GM18909 (cell line): ENCODE results near the gene SEMA5A.

Source experiments
- ATAC-seq: cut with Tn5 transposase; IDR thresholded peaks from one replicate; pipeline ENCODE4 v1.9.1; 2021; ENCODE audit warnings: mild to moderate bottlenecking; ENCODE audit not compliant: unreplicated experiment, poor library complexity

SEMA5A gene

DNA sequence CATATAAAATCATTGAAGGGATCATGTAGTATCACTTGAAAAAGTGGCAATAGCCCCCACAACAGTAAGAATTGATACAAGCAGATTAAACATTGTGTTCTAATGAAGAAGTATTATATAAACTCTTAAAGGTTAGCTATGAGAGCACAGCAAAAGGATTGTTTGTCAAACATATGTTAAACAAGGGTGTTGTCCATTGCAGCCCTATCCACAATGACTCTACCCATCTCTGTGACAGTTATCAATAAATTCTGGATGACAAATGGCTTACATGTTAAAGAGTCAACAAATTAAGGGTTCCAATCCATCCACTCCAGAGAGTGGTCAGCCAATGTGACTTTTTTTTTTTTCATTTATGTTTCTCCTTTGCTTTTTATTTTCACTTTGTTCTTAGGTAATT, 238.7 kb downstream of the SEMA5A start:
- no peak for ATAC-seq

DNA sequence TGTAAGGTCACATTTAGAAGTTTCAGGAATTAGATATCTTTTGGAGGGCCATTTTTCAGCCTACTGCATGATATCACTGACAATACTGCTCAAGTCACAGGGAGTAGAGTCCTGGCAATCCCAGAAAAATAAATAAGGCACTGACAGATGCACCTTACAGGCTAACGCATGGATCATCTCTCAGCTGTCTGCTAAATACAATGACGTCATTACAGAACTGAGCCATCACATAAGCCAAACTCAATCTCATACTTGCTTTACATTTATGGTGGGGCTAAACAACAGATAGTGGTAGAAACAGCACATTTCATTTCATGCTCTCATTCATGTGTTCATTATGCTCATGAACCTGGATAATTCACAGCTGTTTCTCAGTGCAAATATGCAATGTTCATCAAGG, 243.7 kb downstream of the SEMA5A start:
- no peak for ATAC-seq

DNA sequence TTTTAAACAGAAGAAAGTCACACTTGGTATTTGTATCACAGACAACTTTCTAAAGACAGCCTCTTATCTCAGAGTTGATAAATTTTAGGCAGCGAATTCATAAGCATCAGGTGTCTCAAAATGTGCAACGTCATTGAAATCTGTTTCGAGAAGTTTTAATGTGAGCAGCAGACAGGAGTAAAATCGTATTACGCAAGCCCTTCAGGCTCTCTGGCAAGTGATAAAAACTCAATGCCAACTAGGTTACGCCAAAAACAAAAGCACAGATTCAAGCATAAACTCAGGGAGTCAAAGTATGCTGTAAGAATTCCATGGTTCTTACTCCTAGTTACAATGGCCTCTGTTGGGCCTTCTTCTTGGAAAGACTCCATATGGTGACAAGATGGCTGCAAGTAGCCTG, 244.7 kb downstream of the SEMA5A start:
- ATAC-seq: no peak

DNA sequence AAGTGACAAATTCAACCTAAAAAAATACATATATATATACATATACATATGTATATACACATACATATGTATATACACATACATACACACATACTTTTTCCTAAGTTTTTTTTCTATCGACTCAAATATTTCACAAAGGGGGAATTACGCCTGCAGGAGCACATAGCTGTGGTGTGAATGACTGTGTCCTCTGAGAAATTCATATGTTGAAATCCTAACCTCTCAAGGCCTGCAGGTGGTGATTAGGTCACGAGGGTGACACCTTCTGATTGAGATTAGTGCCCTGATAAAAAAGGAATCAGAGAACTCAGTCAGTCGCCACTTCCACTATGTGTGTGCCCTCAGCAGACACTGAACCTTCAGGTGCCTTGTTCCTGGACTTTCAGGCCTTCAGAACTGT, 248.7 kb downstream of the SEMA5A start:
- no peak for ATAC-seq

DNA sequence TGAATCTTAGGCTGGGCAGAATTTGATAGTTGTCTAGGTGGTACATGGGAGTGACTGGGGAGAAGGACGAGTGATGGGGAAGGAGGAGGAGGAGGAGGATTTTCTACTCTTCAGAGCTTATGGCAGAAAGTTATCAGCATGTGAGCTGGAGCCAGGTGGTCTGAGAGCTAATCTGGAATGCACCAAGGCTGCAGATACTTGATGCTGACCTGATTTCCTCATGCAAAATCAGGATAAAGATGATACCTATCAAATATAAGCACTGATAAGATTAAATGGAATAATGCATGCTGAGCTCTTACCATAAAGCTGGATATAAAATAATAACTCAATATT, 250.4 kb downstream of the SEMA5A start:
- no peak for ATAC-seq

DNA sequence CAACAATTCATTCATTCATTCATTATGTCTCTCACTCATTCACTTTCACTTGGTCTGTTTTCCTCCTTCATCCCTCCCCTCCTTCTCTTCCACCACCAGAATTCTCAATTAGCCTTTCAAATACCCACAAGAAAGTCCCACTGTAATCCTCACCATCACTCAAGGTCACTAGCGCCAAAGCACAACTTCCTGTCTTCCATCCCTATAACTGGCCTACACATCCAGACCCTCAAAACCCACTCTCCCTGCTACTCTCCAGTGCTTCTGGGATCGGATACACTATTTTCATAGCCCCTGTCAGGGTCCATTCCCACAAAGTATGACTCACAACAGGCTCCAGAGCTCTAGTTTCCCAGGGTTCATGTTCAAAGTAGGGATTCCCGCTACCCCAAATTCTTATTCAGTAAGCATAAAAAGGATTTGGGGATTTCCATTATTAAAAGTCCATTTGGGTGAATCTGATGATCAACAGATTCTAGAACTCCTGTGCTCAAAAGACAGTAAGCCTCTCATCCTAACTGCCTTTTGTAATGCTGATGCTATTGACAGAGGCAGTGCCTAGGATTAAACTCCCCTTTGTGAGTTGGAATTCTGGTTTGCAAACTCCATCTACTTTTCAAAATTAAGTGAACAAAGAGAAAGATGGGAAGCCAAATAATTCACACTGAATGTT, 250.9 kb downstream of the SEMA5A start:
- no peak for ATAC-seq

DNA sequence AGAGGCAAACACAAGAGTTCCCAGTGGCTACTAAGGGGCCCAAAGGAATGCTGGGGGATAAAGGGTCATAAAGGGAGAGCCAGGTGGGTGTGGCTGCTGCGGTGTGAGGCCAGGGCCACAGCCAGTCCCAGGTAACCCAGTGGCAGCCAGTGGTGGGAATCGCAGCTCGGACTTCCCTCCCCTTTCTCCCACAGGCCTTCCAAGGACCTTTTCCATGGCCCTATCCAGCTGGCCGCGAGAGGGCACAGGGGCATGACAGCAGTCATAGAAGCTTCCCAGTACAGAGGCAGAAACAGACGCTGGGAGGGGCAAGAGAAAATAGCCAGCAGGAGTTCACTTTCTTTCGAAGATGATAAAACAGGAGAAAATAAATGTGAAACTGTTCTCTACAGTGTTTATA, 257.6 kb downstream of the SEMA5A start:
- no peak for ATAC-seq

DNA sequence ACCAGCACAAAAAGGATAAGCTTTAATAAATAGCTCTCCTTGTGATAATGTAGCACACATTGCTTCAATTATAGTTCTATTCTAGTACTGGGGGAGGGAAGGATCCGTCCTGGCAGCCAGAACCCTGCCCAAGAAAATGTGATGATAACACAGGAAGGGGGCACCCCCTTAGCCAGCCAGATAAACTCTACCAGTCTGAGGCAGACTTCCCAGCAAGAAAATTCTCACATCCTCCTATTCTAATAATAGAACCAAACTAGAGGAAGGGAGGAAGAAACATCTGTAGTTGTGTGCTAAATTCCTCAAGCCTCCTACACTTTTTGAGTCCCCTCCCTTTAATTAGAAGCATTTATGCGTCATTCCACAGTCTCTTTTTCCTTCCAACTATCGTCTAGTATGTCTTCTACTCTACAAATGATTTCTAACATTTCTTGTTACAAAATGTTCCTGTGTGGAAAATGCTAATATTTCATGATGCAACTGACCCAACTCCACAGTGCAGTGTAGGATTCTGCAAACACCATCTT, 261.0 kb downstream of the SEMA5A start:
- ATAC-seq: no peak

DNA sequence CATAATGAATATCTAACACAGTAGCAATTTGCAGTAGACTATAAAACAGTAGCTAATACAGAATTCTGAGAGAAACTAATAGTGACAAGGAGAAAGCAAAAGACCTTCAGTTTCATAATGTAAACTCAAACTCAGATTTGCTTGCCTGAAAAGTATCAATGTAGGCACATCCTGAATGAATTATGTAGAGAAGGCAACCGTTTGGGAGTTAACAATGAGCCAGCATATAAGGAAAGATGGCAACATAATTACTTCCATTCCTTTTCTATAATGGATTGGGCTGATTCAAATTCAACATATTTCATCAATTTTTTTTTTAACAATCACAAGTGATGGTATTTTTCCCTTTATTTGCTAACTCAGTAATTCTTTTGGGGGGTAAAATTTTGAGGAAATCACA, 261.6 kb downstream of the SEMA5A start:
- no peak for ATAC-seq

DNA sequence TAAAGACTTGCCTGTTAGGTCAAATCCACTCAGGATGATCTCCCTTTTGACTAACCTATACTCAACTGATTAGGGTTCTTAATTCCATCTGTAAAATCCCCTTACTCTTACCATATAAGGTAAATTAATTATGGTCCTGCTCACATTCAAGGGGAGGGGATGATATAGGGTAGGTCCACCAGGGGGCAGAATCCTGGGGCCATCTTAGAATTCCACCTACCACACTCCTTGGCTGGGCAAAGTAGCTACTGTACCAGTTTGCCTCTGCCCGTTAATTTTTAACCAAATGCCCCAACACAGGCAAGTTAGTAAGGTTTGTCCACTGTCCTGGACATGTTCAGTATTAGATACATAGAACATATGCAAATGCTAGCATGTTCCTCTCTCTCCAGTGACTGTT, 262.4 kb downstream of the SEMA5A start:
- ATAC-seq: no peak

DNA sequence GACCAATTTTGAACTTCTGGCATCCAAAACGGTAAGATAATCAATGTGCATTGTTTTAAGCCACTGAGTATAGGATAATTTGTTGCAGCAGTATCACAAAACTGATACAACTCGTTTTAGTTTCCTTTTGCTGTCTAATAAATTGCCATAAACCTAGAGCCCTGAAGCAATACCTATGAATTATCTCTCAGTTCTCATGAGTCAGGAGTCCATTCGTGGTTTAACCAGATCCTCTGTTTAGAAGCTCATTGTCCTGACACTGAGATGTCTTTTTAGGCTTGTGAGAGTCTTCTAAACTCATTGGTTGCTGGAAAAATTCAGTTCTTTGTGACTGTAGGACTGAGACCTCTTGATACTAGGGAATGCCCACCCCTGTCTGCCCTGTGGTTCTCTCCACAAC, 262.9 kb downstream of the SEMA5A start:
- ATAC-seq: no peak

DNA sequence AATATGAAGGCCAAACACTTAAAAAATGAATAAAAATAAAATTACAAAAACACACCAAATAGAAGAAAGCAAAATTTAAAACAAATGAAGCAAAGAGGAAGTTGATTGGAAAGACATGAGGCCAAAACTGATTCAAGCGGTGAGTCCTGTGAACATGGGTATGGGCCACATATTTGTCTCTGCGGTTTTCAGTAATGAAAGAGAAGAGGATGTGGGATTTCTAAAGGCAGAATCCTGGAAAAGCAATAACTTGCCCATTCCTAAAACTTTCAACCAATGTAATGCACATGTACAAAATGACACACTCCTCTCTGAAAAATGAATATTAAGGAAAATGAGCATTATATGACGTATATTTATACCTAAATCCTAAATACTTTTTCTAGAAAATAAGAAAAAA, 263.7 kb downstream of the SEMA5A start:
- ATAC-seq: no peak

DNA sequence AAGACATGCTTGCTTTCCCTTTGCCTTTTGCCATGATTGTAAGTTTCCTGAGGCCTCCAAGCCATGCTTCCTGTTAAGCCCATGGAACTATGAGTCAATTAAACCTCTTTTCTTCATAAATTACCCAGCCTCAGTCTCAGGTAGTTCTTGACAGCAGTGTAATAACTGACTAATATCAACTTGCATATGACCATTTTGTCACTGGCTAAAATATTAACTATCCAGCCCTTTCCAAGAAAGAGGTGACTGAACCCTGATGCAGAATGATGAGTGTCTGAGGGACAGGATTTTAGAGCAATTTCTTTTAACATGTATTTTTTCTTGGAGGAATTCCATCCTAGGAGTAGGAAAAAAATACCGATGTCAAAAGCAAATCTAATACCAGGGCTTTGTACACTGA, 266.1 kb downstream of the SEMA5A start:
- ATAC-seq: no peak

DNA sequence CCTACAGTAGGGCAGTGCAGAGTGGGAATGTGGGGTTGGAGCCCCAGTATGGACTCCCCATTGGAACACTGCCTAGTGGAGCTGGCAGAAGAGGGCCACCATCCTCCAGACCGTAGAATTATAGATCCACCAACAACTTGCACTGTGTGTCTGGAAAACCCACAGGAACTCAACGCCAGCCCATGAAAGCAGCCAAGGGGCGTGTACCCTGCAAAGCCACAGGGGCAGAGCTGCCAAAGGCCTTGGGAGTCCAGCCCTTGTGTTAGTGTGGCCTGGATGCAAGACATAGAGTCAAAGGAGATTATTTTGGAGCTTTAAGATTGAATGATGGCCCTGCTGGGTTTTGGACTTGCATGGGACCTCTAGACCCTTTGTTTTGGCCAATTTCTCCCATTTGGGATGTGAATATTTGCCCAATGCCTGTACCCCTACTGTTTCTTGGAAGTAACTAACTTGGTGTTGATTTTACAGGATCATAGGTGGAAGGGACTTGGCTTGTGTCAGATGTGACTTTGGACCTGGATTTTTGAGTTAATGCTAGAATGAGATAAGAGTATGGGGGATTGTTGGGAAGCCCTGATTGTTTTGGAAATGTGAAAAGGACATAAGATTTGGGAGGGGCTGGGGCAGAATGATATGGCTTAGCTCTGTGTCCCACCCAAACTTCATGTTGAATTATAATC, 266.8 kb downstream of the SEMA5A start:
- ATAC-seq: no peak

DNA sequence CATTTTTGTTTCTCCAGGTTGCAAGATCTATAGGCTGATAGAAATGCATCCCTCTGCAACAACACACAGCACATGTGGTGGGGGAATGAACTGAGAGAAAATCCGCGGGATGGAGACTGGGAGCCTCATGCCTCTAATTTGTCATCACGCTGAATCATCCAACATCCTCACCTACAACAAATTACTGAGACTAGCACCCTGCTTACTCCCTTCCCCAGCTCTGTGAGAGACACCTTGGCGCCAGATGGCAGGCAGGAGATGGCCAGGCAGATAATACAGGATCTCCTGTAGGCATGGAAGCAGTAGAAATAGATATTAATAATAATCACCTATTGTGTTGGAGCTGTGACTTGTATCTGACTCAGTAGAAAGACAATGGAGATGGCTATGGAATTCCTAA, 276.9 kb downstream of the SEMA5A start:
- ATAC-seq: no peak

DNA sequence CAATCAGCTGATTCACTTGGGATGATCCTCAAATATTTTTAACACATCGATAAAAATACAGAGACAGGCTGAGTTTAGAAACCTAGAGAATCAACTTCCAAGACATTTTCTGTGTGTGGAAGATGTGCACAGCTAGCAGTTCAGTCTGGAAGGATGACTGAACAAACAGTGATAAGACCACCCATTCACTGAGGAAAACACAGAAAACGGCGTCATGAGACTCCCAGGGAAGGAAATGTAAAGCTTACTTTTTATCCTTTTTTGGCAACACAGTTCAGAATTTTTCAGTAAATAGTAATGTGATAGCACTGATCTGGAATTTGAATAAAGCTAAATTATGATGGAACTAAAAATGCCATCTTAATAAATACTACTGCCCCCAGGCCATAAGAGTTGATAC, 277.6 kb downstream of the SEMA5A start:
- ATAC-seq: no peak

DNA sequence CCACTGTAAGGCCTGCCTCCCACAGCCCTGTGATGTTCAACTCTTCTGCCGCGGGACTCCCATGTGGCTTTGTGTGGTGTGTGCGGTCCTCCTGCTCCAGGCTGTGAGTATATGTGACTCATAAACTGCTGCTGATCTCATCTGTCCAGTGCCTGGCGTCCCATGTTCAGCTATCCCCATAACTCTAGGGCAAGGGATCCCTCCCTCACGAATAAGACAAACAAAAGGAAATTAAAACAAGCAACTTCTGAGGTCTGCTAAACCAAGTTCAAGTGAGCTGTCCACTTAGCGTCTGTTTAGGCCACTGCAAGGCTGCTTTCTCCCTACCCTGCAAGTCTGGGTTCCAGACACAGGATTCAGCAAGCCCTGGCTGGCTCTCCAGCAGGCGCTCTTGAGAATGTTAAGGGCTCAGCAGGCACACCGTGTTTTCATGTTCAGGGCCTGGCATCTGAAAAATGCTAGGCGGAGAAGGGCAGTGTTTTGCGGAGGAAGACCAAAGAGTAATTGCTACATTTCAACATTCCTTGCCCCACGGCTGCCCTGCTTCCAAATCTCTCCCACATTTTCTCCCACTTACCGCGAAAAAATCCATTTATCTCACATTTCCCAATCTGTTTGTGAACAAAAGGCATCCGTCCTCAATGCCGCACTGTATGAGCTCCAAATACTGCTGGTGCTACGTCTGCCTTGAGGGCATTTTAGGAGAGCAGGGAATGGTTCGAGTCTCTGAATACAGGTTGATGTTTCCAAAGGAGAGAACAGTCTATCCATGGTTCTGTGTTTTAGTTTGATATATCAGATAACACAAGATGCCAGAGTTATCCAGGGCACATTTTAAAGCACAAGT, 280.2 kb downstream of the SEMA5A start:
- no peak for ATAC-seq

DNA sequence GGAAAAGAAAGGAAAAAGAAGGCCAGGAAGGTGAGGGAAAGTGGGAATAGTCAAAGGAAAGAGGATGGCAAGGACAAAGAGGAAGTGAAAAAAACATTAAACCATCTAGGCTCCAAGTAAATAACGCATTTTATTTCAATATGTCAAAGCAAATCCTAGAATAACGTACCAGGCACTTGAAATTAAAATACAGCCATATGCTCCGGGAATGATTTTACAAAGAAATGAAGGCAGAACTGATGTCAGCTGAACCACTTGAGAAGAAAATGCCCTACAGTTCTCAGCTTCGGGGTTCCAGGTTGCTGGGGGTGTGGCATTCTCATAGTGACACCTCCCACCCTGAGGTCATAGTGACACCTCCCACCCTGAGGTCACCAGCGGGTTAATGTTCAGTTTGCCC, 281.6 kb downstream of the SEMA5A start:
- ATAC-seq: no peak

DNA sequence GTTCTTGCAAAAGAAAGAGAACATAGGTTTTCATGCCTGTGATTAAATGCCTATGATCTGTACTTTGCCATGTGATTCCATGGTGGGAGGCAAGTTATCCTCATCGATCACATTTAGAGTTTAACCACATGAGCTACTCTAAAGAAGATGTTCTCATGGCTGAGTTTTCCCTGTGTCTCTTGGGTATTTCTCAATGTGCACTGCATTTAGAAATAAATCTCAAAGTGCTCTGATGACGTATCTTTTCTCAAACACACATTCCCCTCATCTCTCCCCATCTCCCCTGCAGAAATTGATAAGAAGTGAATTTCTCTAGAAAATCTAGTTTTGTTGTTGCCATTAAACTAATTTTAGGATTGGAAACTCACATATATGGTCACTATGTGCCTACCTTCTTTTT, 282.2 kb downstream of the SEMA5A start:
- ATAC-seq: no peak

DNA sequence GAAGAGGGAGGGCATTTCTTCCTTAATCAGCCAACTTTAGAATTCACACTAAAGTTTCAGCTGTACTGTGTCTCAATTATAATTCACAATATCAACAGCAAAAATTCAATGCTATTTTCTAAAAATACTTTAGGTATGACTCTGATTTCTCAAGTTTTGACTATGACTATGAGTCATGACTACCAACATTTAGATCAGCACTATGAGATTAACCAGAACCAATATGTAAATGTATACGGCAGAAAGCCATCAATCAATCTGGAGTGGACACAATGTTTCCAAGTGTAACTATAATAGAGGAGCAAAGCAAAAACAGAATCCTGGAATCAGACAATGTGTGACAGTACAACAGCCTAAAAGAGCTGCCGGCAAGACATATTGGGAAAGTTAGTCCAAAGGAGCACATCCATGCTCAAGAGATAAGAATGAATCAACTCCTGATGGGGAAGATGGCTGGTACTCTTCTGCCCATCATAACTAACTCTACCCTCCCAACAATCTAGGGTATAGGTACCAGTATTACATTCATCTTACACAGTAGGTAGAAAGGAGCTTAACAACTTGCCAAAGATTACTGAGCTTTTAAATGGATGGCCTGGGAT, 294.4 kb downstream of the SEMA5A start:
- ATAC-seq: no peak

DNA sequence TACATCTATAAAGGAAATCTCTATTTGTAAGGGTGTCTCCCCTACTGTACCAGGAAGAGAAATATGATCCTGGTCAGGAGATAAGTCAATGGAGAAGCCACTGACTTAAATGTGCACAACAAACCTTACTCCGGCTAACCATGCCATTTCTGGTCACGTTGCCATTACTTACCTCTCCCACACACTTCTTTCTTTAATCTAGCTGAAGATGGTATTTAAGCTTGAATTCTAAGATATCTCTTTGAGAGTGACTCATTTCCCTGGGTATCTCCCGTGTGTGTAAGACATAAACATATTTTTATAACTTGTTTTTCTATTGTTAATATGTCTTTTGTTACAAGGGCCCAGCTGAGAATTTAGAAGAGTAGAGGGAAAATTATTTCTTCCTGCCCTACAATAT, 296.6 kb downstream of the SEMA5A start:
- no peak for ATAC-seq
